CD4-positive, alpha-beta T cell (primary cell): ENCODE measurements around the gene HDAC3. TPM values are rescaled to one million over a fixed set of nuclear protein-coding genes. Genes with fewer than 3 reads are reported as not detected.

Source experiments
- ATAC-seq: fragments of 200-7000 bp; cut with Tn5 transposase; one replicate; pipeline ENCODE4 v1.10.0; 2022; ENCODE audit warnings: mild to moderate bottlenecking; ENCODE audit not compliant: poor library complexity
- CTCF ChIA-PET: fragments of 350-600 bp; sonication (Branson Sonifier 250); formaldehyde crosslinking; loops from one replicate; lab custom pipeline; 2021; ENCODE audit warnings: antibody characterized with exemption, inconsistent platforms; lab: Charles Lee
- POLR2A ChIA-PET: fragments of 350-600 bp; sonication (Branson Sonifier 250); formaldehyde crosslinking; loops from one replicate; lab custom pipeline; 2021; ENCODE audit warnings: antibody characterized with exemption, inconsistent platforms; lab: Charles Lee
- DNase-seq, 14 experiments: peaks; one replicate each; pipeline ENCODE4 v3.0.0-alpha.2; 2013 to 2020; ENCODE audit warnings: mixed read lengths in 2 of 14
- H3K27ac ChIP-seq, 2 donors: one replicate each; pipeline versions ENCODE4 v1.5.1 to v1.7.0; 2013; ENCODE audit warnings: low read length in 2 of 2, low read depth in 1 of 2, mild to moderate bottlenecking in 1 of 2
- H3K27me3 ChIP-seq, 2 experiments: 1 replicate in 1 of 2; 2 replicates in 1 of 2; pipeline versions ENCODE4 v1.6.1 to v1.7.0; 2013; ENCODE audit warnings: low read length in 2 of 2, control low read depth in 1 of 2, mild to moderate bottlenecking in 1 of 2, moderate library complexity in 1 of 2; ENCODE audit not compliant: insufficient read depth in 2 of 2, control insufficient read depth in 1 of 2
- H3K36me3 ChIP-seq: one replicate; pipeline ENCODE4 v1.6.1; 2013; ENCODE audit warnings: low read length, control low read depth; ENCODE audit not compliant: insufficient read depth
- H3K4me1 ChIP-seq: one replicate; pipeline ENCODE4 v1.6.1; 2013; ENCODE audit warnings: low read length, control low read depth; ENCODE audit not compliant: insufficient read depth
- H3K4me3 ChIP-seq: one replicate; pipeline ENCODE4 v1.5.1; 2013; ENCODE audit warnings: mild to moderate bottlenecking, low read length, moderate library complexity
- H3K9me3 ChIP-seq, 2 experiments: 1 replicate in 1 of 2; 2 replicates in 1 of 2; pipeline versions ENCODE4 v1.6.1 to v1.7.0; 2013; ENCODE audit warnings: low read length in 2 of 2, mild to moderate bottlenecking in 2 of 2, control low read depth in 1 of 2, moderate library complexity in 1 of 2; ENCODE audit not compliant: control insufficient read depth in 1 of 2, insufficient read depth in 1 of 2
- H3K27ac Mint-ChIP-seq: one replicate; pipeline ENCODE4 v1.8.0; 2020; ENCODE audit warnings: mixed read lengths
- H3K27me3 Mint-ChIP-seq: one replicate; pipeline ENCODE4 v1.8.0; 2021; ENCODE audit warnings: mixed read lengths
- H3K36me3 Mint-ChIP-seq: one replicate; pipeline ENCODE4 v1.8.0; 2021; ENCODE audit warnings: low read depth, mixed read lengths
- H3K4me1 Mint-ChIP-seq: one replicate; pipeline ENCODE4 v1.8.0; 2021; ENCODE audit warnings: low read depth, mixed read lengths
- H3K4me3 Mint-ChIP-seq: one replicate; pipeline ENCODE4 v1.8.0; 2020; ENCODE audit warnings: mild to moderate bottlenecking, mixed read lengths
- H3K9me3 Mint-ChIP-seq: one replicate; pipeline ENCODE4 v1.8.0; 2020; ENCODE audit warnings: mixed read lengths
- CTCF ChIP-seq: fragments of 200-600 bp; IDR thresholded peaks from one replicate; pipeline ENCODE4 v1.8.0; 2022; ENCODE audit warnings: antibody characterized with exemption, mild to moderate bottlenecking
- intact Hi-C, 2 experiments: fragments of 100-400 bp; cut with DNase I in 1 of 2; cut with micrococcal nuclease in 1 of 2; formaldehyde crosslinking; loops; one replicate each; pipeline versions ENCODE4 v1.15.1 to v1.9.0; 2023 to 2025; cut with DNase I, micrococcal nuclease
- total RNA-seq, 174 experiments: library from RNA in 2 of 174; stranded (reverse) in 2 of 174; gene quantifications; one replicate each; pipeline ENCODE4 v1.2.3 and lab custom pipeline; 2021 to 2026

HDAC3 gene
- total RNA-seq, 2 experiments from 2014 or later, result 51.1 to 52.7 TPM

- no peaks in the 10 kb centered on the region for H3K27me3 ChIP-seq
- H3K27ac ChIP-seq, result peak overlapping the region; percentile 91 to 94
- Mint-ChIP-seq H3K4me1 (peaks cover 66% of the 10 kb centered on the region), H3K9me3 (no peaks in the 10 kb centered on the region), H3K27ac (peak overlapping the region; percentile 92), H3K4me3 (peak overlapping the region; percentile 98), H3K36me3 (peaks cover 62% of the 10 kb centered on the region), H3K27me3 (no peaks in the 10 kb centered on the region)
- peak; percentile 33 for ATAC-seq
- intact Hi-C loops, result loop anchor here (2.0 kb wide), 2 partner anchors 13 to 19 kb away; partner anchors contain the start of genes HDAC3 (in 1 of the 2) and RELL2 (in 1 of the 2)
- H3K36me3 ChIP-seq, result peaks cover 35% of the 10 kb centered on the region
- no peak for TF ChIP-seq CTCF
- ChIA-PET CTCF (interaction anchor here (0.8 to 5.5 kb wide), 23 partner anchors 8 to 298 kb away, joined by 3 to 281 read pairs (median 7); partner anchors contain the start of genes FCHSD1, HDAC3, PCDHGB4 and RELL2), POLR2A (interaction anchor here (0.7 to 8.2 kb wide), 12 partner anchors 11 to 298 kb away, joined by 3 to 191 read pairs (median 8); partner anchors contain the start of genes FCHSD1, HDAC3, RELL2 and TAF7)
- no peaks in the 10 kb centered on the region for H3K9me3 ChIP-seq
- H3K4me1 ChIP-seq, result peaks cover 24% of the 10 kb centered on the region
- H3K4me3 ChIP-seq, result peak overlapping the region; percentile 96
- DNase-seq, result peak in 13 of 14 experiments; percentile 21 to 76 (median 37)
Measured at GRCh38 chr5:141618030-141618803, 18.4 kb downstream of the HDAC3 start.

GRCh38 chr5:141617682-141618029 lies 19.0 kb downstream of the HDAC3 start:
- no peak for TF ChIP-seq CTCF
- H3K27ac ChIP-seq, result peak overlapping the region; percentile 91 to 94
- peak in 2 of 14 experiments; percentile 35 to 42 for DNase-seq
- H3K4me3 Mint-ChIP-seq, result peak overlapping the region; percentile 98
- H3K4me1 ChIP-seq, result peaks cover 19% of the 10 kb centered on the region
- H3K27me3 ChIP-seq, result no peaks in the 10 kb centered on the region
- no peaks in the 10 kb centered on the region for H3K9me3 ChIP-seq
- H3K4me3 ChIP-seq, result peak overlapping the region; percentile 96
- H3K27me3 Mint-ChIP-seq, result no peaks in the 10 kb centered on the region
- H3K4me1 Mint-ChIP-seq, result peaks cover 67% of the 10 kb centered on the region
- intact Hi-C loops, result loop anchor here (1.0 to 2.0 kb wide), 4 partner anchors 9 to 19 kb away; partner anchors contain the start of genes HDAC3 (in 1 of the 2) and RELL2 (in 1 of the 2)
- peaks cover 64% of the 10 kb centered on the region for H3K36me3 Mint-ChIP-seq
- peak overlapping the region; percentile 92 for H3K27ac Mint-ChIP-seq
- peaks cover 34% of the 10 kb centered on the region for H3K36me3 ChIP-seq
- H3K9me3 Mint-ChIP-seq, result no peaks in the 10 kb centered on the region
- POLR2A ChIA-PET, result interaction anchor here (1.0 to 8.2 kb wide), 7 partner anchors 11 to 53 kb away, joined by 3 to 191 read pairs (median 22); partner anchors contain the start of genes HDAC3 and RELL2
- no peak for ATAC-seq
- CTCF ChIA-PET, result interaction anchor here (1.3 to 5.5 kb wide), 7 partner anchors 11 to 53 kb away, joined by 4 to 281 read pairs (median 11); partner anchors contain the start of gene RELL2

- Mint-ChIP-seq H3K36me3 (peaks cover 64% of the 10 kb centered on the region), H3K4me1 (peaks cover 72% of the 10 kb centered on the region), H3K27ac (peak overlapping the region; percentile 92), H3K27me3 (no peaks in the 10 kb centered on the region), H3K4me3 (peak overlapping the region; percentile 98), H3K9me3 (no peaks in the 10 kb centered on the region)
- ChIA-PET CTCF (interaction anchor here (1.3 to 5.5 kb wide), 8 partner anchors 10 to 59 kb away, joined by 4 to 281 read pairs (median 10); partner anchors contain the start of gene RELL2), POLR2A (interaction anchor here (1.0 to 8.2 kb wide), 7 partner anchors 10 to 53 kb away, joined by 3 to 191 read pairs (median 22); partner anchors contain the start of genes HDAC3 and RELL2)
- H3K36me3 ChIP-seq, result peaks cover 34% of the 10 kb centered on the region
- DNase-seq (no peak), ATAC-seq (no peak)
- peak overlapping the region; percentile 91 to 94 for H3K27ac ChIP-seq
- H3K27me3 ChIP-seq, result no peaks in the 10 kb centered on the region
- no peak for TF ChIP-seq CTCF
- intact Hi-C loops, result loop anchor here (1.0 to 2.0 kb wide), 2 partner anchors 9 to 18 kb away; no protein-coding TSS in a partner anchor
- peaks cover 19% of the 10 kb centered on the region for H3K4me1 ChIP-seq
- H3K9me3 ChIP-seq, result no peaks in the 10 kb centered on the region
- peak overlapping the region; percentile 96 for H3K4me3 ChIP-seq
Measured at GRCh38 chr5:141617128-141617527, 19.5 kb downstream of the HDAC3 start.
